CD4-positive, alpha-beta T cell (primary cell): ENCODE measurements around the gene MAN2B2. TPM values are rescaled to one million over a fixed set of nuclear protein-coding genes. Genes with fewer than 3 reads are reported as not detected.

Experiments used
- ATAC-seq: fragments of 200-7000 bp; cut with Tn5 transposase; one replicate; pipeline ENCODE4 v1.10.0; 2022; ENCODE audit warnings: mild to moderate bottlenecking; ENCODE audit not compliant: poor library complexity
- CTCF ChIA-PET: fragments of 350-600 bp; sonication (Branson Sonifier 250); formaldehyde crosslinking; loops from one replicate; lab custom pipeline; 2021; ENCODE audit warnings: antibody characterized with exemption, inconsistent platforms; lab: Charles Lee
- POLR2A ChIA-PET: fragments of 350-600 bp; sonication (Branson Sonifier 250); formaldehyde crosslinking; loops from one replicate; lab custom pipeline; 2021; ENCODE audit warnings: antibody characterized with exemption, inconsistent platforms; lab: Charles Lee
- DNase-seq, 14 experiments: peaks; one replicate each; pipeline ENCODE4 v3.0.0-alpha.2; 2013 to 2020; ENCODE audit warnings: mixed read lengths in 2 of 14
- H3K27ac ChIP-seq, 2 donors: one replicate each; pipeline versions ENCODE4 v1.5.1 to v1.7.0; 2013; ENCODE audit warnings: low read length in 2 of 2, low read depth in 1 of 2, mild to moderate bottlenecking in 1 of 2
- H3K27me3 ChIP-seq, 2 experiments: 1 replicate in 1 of 2; 2 replicates in 1 of 2; pipeline versions ENCODE4 v1.6.1 to v1.7.0; 2013; ENCODE audit warnings: low read length in 2 of 2, control low read depth in 1 of 2, mild to moderate bottlenecking in 1 of 2, moderate library complexity in 1 of 2; ENCODE audit not compliant: insufficient read depth in 2 of 2, control insufficient read depth in 1 of 2
- H3K36me3 ChIP-seq: one replicate; pipeline ENCODE4 v1.6.1; 2013; ENCODE audit warnings: low read length, control low read depth; ENCODE audit not compliant: insufficient read depth
- H3K4me1 ChIP-seq: one replicate; pipeline ENCODE4 v1.6.1; 2013; ENCODE audit warnings: low read length, control low read depth; ENCODE audit not compliant: insufficient read depth
- H3K4me3 ChIP-seq: one replicate; pipeline ENCODE4 v1.5.1; 2013; ENCODE audit warnings: mild to moderate bottlenecking, low read length, moderate library complexity
- H3K9me3 ChIP-seq, 2 experiments: 1 replicate in 1 of 2; 2 replicates in 1 of 2; pipeline versions ENCODE4 v1.6.1 to v1.7.0; 2013; ENCODE audit warnings: low read length in 2 of 2, mild to moderate bottlenecking in 2 of 2, control low read depth in 1 of 2, moderate library complexity in 1 of 2; ENCODE audit not compliant: control insufficient read depth in 1 of 2, insufficient read depth in 1 of 2
- H3K27ac Mint-ChIP-seq: one replicate; pipeline ENCODE4 v1.8.0; 2020; ENCODE audit warnings: mixed read lengths
- H3K27me3 Mint-ChIP-seq: one replicate; pipeline ENCODE4 v1.8.0; 2021; ENCODE audit warnings: mixed read lengths
- H3K36me3 Mint-ChIP-seq: one replicate; pipeline ENCODE4 v1.8.0; 2021; ENCODE audit warnings: low read depth, mixed read lengths
- H3K4me1 Mint-ChIP-seq: one replicate; pipeline ENCODE4 v1.8.0; 2021; ENCODE audit warnings: low read depth, mixed read lengths
- H3K4me3 Mint-ChIP-seq: one replicate; pipeline ENCODE4 v1.8.0; 2020; ENCODE audit warnings: mild to moderate bottlenecking, mixed read lengths
- H3K9me3 Mint-ChIP-seq: one replicate; pipeline ENCODE4 v1.8.0; 2020; ENCODE audit warnings: mixed read lengths
- CTCF ChIP-seq: fragments of 200-600 bp; IDR thresholded peaks from one replicate; pipeline ENCODE4 v1.8.0; 2022; ENCODE audit warnings: antibody characterized with exemption, mild to moderate bottlenecking
- intact Hi-C, 2 experiments: fragments of 100-400 bp; cut with DNase I in 1 of 2; cut with micrococcal nuclease in 1 of 2; formaldehyde crosslinking; loops; one replicate each; pipeline versions ENCODE4 v1.15.1 to v1.9.0; 2023 to 2025; cut with DNase I, micrococcal nuclease
- total RNA-seq, 174 experiments: library from RNA in 2 of 174; stranded (reverse) in 2 of 174; gene quantifications; one replicate each; pipeline ENCODE4 v1.2.3 and lab custom pipeline; 2021 to 2026

MAN2B2 gene
- total RNA-seq, 2 experiments from 2014 or later: 25.9 to 28.5 TPM

GRCh38 chr4:6532102-6532501, 42.9 kb upstream of the MAN2B2 start:
- intact Hi-C loops: no loop called here
- Mint-ChIP-seq H3K27ac (no peak overlapping the region), H3K36me3 (no peaks in the 10 kb centered on the region), H3K4me1 (no peaks in the 10 kb centered on the region), H3K27me3 (peaks cover 29% of the 10 kb centered on the region), H3K9me3 (no peaks in the 10 kb centered on the region), H3K4me3 (no peak overlapping the region)
- ChIA-PET CTCF (no interaction called here), POLR2A (no interaction called here)
- no peaks in the 10 kb centered on the region for H3K4me1 ChIP-seq
- peaks cover 0 to 24% of the 10 kb centered on the region in 2 experiments for H3K9me3 ChIP-seq
- TF ChIP-seq CTCF: no peak
- H3K27me3 ChIP-seq: peaks cover 0 to 2% of the 10 kb centered on the region in 2 experiments
- DNase-seq (no peak), ATAC-seq (no peak)
- no peaks in the 10 kb centered on the region for H3K36me3 ChIP-seq
- no peak overlapping the region for H3K27ac ChIP-seq
- no peak overlapping the region for H3K4me3 ChIP-seq

- no peak for DNase-seq
- intact Hi-C loops: no loop called here
- no peak for ATAC-seq
- ChIA-PET POLR2A (no interaction called here), CTCF (no interaction called here)
- Mint-ChIP-seq H3K36me3 (no peaks in the 10 kb centered on the region), H3K4me1 (no peaks in the 10 kb centered on the region), H3K9me3 (no peaks in the 10 kb centered on the region), H3K4me3 (no peak overlapping the region), H3K27ac (no peak overlapping the region), H3K27me3 (peaks cover 31% of the 10 kb centered on the region)
- Histone ChIP-seq H3K4me1 (no peaks in the 10 kb centered on the region), H3K9me3 (peaks cover 0 to 24% of the 10 kb centered on the region in 2 experiments), H3K27ac (no peak overlapping the region), H3K36me3 (no peaks in the 10 kb centered on the region), H3K27me3 (peaks cover 0 to 2% of the 10 kb centered on the region in 2 experiments), H3K4me3 (no peak overlapping the region)
- TF ChIP-seq CTCF: no peak
These were observed 42.3 kb upstream of the MAN2B2 start for GRCh38 chr4:6532658-6533057.

- Histone ChIP-seq H3K4me1 (no peaks in the 10 kb centered on the region), H3K27ac (no peak overlapping the region), H3K4me3 (no peak overlapping the region), H3K9me3 (peaks cover 0 to 22% of the 10 kb centered on the region in 2 experiments), H3K27me3 (peaks cover 0 to 6% of the 10 kb centered on the region in 2 experiments), H3K36me3 (no peaks in the 10 kb centered on the region)
- no peak for DNase-seq
- peaks cover 26% of the 10 kb centered on the region for H3K27me3 Mint-ChIP-seq
- H3K4me1 Mint-ChIP-seq: no peaks in the 10 kb centered on the region
- intact Hi-C loops: no loop called here
- no peaks in the 10 kb centered on the region for H3K9me3 Mint-ChIP-seq
- ChIA-PET CTCF (no interaction called here), POLR2A (no interaction called here)
- H3K27ac Mint-ChIP-seq: no peak overlapping the region
- no peaks in the 10 kb centered on the region for H3K36me3 Mint-ChIP-seq
- ATAC-seq: no peak
- no peak overlapping the region for H3K4me3 Mint-ChIP-seq
- no peak for TF ChIP-seq CTCF
These were observed 40.9 kb upstream of the MAN2B2 start for GRCh38 chr4:6534050-6534449.
